HG02840 (cell line): Measurements from ENCODE around the gene HBA1.
"Not testable (repeated sequence)": the region's sequence is repeated elsewhere in the genome, so short reads cannot be mapped to it uniquely, and the experiment has no call there.

Source experiments
- ATAC-seq: cut with Tn5 transposase; IDR thresholded peaks from one replicate; pipeline ENCODE4 v1.9.1; 2021; ENCODE audit warnings: mild to moderate bottlenecking, moderate library complexity, moderate number of reproducible peaks; ENCODE audit not compliant: unreplicated experiment, low FRiP score

The HBA1 gene

DNA sequence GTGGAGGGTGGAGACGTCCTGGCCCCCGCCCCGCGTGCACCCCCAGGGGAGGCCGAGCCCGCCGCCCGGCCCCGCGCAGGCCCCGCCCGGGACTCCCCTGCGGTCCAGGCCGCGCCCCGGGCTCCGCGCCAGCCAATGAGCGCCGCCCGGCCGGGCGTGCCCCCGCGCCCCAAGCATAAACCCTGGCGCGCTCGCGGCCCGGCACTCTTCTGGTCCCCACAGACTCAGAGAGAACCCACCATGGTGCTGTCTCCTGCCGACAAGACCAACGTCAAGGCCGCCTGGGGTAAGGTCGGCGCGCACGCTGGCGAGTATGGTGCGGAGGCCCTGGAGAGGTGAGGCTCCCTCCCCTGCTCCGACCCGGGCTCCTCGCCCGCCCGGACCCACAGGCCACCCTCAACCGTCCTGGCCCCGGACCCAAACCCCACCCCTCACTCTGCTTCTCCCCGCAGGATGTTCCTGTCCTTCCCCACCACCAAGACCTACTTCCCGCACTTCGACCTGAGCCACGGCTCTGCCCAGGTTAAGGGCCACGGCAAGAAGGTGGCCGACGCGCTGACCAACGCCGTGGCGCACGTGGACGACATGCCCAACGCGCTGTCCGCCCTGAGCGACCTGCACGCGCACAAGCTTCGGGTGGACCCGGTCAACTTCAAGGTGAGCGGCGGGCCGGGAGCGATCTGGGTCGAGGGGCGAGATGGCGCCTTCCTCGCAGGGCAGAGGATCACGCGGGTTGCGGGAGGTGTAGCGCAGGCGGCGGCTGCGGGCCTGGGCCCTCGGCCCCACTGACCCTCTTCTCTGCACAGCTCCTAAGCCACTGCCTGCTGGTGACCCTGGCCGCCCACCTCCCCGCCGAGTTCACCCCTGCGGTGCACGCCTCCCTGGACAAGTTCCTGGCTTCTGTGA lies at the start of gene HBA1:
HBA1 (plus strand) TSS at position 204 of the 906 bp plus-strand sequence; CDS start at position 241, 37 bp downstream.
- not testable (repeated sequence) for ATAC-seq

DNA sequence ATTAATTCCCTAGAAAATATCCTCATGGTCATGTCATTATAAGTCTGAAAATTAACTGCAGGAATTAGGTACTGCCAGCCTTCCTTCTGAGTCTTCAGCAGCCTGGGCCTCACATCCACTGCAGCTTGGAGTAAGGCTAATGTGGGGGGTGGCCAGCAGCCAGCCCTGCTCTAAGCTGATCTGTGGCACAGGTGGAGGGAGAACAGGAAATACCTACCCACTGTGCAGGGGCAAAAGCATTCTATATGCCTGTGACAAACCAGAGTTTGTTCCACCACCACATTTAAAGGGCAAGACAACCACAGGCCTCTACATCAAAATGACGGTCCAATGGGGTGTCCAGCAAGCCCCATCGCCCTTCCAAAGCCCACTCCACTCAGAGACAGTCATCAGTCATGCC lies 47.4 kb upstream of the HBA1 start:
- no peak for ATAC-seq

DNA sequence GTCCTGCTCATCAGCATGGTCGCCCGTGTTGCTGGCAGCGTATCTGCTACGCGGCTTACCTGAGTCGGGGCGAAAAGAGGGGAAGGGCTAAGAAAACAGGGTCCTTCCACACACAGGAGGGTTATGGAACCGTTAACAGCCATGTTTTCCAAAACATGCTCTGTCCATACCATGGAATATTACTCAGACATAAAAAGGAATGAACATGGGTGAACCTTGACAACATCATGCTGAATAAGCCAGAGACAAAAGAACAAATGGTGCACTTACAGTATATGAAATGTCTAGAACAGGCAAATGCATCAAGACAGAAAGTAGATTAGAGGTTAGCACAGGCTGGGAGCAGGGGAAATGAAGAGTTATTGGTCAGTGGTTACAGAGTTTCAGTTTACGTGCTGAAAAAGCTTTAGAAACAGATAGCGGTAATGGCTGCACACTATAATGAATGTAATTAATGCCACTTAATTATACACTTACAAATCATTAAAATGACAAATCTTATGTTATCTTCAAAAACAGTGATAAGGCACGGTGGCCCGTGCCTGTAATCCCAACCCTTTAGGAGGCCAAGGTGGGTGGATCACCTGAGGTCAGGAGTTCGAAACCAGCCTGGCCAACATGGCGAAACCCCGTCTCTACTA lies 45.8 kb upstream of the HBA1 start:
- ATAC-seq, result no peak

DNA sequence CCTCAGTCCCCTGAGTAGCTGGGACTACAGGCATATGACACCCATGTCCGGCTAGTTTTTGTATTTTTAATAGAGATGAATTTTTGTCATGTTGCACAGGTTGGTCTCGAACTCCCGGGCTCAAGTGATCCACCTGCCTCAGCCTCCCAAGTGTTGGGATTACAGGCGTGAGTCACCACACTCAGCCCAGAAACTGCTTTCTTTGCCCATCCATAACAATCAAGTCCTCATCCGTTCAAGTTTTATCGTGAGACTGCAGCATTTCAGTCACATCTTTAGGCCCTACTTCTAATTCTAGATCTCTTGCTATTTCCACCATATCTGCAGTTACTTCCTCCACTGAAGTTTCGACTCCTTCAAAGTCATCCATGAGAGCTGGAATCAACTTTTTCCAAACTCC lies 44.4 kb upstream of the HBA1 start:
- ATAC-seq, result no peak

DNA sequence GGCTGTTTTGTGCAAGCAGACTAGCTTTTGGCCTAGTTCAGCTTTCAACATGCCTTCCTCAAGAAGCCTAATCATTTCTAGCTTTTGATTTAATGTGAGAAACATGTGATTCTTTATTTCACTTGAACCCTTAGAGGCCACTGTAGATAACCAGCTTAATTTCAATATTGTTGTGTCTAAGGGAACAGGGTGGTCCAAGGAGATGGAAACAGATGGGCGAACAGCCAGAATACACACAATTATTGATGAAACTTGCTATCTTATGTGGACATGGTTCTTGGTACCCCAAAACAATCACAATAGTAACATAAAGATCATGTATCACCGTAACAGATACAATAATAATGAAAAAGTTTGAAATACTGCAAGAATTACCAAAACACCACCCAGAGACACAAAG lies 42.8 kb upstream of the HBA1 start:
- ATAC-seq, result no peak

DNA sequence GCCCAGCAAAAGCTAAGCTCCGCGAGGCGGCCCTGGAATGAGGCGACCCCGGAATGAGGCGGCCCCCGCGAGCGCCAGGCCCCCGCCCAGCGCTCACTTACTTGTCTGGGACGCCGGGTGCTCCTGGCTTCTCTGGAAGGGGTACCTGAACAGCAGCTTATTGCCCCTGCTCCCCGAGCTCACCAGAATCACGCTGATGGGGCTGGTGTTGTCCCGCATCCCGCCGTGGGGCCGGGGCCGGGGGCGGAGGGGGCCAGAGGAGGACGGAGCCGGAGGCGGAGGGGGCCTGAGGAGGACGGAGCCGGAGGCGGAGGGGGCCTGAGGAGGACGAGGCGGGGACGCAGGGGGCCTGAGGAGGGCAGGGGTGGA lies 38.4 kb upstream of the HBA1 start:
- ATAC-seq, result no peak

DNA sequence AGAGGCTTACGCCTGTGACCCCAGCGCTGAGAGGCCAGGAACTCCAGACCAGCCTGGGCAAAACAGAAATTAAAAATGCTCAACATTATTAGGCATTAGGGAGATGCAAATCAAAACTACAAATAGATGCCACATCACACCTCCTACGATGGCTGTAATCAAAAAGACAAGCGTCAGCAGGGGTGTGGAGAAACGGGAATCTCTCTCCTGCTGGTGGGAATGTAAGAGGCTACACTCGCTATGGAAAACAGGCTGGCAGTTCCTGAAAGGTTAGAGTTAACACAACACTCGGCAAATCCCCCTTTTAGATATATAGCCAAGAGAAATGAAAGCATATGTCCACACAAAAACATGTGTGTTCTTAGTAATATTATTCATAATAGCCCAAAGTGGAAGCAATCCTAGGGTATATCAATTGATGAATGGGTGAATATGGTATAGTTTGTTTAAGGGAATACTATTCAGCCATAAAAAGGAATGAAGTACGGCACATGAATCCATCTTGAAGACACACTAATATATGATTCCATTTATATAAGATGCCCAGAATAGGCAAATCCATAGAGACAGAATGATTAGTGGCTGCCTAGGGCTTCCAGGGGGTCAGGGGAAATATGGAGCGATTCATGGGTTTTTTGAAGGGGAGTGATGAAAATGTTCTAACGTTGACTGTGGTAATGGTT lies 36.2 kb upstream of the HBA1 start:
- no peak for ATAC-seq

DNA sequence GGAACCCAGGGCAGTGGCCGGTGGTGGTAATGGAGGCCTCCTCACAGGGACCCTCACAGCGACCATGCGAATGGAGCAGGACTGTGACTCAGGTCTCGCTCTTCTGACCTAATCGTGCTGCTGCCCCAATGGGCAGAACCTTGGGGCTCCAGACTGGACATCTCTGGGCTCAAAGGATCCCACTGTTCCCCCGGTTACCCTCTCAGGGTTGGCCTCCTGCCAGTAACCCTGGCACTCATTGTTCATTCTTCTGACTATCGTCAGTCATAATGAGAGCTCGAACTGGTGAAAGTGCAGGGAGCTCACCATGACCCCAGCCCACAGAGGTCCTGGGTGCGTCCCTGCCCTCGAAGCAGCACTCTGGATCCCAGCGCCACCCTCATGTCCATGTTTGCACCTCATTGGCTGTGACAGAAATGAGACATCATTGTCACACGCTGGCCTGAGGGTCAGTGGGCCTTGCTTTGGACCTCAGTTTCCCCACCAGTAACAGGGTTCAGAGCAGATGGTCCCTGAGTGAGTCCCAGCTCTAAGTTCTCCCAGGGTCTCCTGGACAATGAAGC lies 34.0 kb upstream of the HBA1 start:
- ATAC-seq, result no peak

DNA sequence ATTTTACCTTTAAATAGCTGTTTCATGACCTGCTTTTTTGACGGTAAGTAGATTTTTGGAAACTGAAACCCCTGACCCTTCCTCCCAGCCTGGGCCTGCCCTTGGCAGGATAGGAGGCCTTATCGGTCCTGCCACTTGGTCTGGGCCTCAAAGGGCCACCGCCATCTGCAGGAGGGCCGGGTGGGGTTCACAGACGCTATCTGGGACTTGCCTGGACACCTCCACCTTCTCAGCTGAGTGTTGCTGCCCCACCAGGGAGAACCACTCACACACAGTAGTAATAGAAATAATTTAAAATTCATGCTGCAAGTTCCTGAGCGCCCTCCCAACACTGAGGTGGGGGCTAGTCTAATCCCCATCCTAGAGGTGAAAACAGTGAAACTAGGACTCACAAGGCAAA lies 33.4 kb upstream of the HBA1 start:
- ATAC-seq, result no peak

DNA sequence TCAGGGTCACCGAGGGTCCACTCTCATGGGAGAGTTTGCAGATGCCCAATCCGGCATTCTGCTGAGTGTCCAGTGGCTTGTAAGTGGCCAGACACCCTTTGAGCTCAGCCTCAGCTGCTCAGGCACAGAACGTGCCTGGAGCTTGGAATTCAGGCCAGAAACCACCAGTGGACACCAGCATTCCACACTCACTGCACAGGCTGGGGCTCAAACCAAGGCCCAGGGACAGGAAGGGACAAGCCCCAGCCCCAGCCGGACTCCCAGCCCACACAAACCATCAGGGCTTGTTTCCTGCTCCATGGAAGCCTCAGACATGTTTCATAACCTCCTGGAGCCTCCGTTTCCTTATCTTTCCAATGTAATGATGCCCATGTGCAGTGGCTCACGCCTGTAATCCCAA lies 33.0 kb upstream of the HBA1 start:
- ATAC-seq, result no peak

DNA sequence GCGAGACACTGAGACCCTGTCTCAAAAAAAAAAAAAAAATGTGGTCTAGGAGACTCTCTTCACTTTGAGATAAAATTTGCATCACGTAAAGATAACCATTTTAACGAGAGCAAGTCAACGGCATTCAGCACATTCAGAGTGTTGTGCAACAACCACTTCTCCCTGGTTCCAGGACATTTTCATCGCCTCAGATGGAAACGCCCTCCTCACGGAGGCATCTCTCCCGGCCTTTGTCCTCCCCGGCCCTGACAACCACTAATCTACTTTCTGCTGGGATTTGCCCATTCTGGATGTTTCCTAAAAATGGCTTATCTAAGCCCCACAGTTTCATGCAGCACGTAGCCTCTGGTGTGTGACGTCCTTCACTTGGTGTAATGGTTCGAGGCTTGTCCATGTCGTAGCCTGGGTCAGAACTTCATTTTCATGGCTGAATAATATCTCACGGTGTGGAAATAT lies 31.7 kb upstream of the HBA1 start:
- no peak for ATAC-seq

DNA sequence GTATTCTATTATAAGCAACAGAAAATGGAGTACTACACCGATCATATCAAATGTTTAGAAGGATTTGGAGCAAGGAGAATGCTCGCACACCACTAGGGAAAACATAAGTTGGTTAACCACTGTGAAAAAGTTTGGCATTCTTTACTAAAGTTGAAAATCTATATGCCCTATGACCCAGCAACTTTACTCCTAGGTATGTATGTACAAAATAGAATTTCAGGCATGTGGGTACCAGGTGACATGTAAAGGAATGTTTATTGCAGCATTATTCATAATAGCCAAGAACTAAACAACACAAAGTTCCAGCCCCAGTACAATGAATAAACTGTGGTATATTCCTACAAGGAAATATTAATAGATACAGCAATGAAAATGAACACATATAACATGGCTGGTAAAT lies 29.8 kb upstream of the HBA1 start:
- no peak for ATAC-seq

DNA sequence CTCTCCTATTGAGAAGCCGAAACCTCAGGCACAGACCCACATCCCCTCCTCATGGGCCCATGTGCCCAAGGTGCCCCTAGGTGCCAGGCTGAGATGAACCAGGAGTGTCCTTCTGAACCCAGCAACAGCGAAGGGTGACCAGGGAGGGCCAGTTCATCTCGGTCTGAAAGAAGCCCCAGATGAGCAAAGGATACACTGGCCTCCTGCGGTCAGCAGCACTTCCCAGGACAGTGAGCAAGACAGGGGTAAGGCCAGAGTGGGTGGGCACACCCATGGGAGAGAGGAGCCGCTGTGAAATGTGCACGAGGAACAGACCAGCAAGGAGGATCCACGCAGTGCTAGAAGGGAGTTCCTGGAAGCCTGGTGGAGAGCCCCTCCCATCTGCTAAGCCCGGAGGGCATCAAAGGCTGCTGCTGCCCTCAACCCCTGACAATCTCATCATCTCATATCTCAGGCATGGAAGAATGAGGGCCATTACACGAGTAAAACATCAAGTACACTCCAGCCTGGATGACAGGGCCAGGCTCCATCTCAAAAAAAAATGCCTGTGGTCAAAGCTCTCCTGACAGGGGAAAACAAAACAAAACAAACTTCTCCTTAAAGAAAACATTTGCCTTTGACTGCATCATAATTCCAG lies 27.3 kb upstream of the HBA1 start:
- no peak for ATAC-seq

DNA sequence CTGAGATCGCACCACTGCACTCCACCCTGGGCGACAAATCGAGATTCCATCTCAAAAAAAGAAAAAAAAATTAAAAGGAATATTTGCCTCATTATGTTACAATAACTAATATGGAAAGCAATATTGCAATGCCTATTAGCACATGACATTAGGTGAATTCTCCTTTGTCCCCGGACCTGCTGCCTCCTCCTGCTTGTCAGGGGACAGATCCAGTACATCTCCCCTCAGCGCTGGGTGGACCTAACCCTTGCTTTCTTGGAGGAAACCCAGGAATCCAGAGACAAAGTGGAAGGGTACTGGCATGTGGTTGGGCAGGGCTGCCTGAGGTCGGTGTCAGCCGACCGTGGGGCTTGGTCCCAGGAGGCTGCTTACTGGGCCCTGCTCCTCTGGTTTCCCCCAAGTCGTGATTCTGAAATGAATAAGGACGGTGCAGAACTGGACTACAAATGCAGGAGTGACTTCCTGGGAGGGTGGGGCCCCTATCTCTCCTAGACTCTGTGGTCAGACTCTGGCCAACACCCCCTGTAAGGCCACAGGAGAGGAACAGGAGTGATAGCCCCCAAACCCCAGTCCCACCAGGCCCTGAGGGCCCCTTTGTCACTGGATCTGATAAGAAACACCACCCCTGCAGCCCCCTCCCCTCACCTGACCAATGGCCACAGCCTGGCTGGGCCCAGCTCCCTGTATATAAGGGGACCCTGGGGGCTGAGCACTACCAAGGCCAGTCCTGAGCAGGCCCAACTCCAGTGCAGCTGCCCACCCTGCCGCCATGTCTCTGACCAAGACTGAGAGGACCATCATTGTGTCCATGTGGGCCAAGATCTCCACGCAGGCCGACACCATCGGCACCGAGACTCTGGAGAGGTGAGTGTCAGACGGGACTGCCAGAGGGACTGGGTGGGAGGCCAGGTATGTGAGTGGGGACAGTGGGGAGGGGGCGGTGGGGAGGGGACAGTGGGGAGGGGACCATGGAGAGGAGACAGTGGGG lies 24.0 kb upstream of the HBA1 start, which contains the start of gene HBZ:
HBZ (plus strand) TSS at position 504 of the 988 bp plus-strand sequence; CDS start at position 770, 266 bp downstream.
- ATAC-seq, result no peak

DNA sequence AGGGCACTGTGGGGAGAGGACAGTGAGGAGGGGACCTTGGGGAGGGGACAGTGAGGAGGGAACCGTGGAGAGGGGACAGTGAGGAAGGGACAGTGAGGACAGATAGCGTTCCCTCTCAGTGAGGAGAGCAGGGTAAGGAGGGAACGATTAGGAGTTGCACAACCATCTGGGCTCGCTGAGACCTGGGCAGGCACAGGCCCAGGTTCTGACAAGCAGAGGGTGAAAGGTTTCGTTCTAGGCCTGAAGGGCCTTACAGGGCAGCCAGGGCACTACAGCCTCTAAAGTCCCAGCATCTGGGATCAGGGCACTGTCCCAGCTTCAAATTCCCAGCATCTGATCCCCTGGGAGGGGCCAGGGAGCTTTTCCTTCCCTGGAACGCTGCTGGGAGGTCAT lies 23.4 kb upstream of the HBA1 start:
- ATAC-seq, result not testable (repeated sequence)

DNA sequence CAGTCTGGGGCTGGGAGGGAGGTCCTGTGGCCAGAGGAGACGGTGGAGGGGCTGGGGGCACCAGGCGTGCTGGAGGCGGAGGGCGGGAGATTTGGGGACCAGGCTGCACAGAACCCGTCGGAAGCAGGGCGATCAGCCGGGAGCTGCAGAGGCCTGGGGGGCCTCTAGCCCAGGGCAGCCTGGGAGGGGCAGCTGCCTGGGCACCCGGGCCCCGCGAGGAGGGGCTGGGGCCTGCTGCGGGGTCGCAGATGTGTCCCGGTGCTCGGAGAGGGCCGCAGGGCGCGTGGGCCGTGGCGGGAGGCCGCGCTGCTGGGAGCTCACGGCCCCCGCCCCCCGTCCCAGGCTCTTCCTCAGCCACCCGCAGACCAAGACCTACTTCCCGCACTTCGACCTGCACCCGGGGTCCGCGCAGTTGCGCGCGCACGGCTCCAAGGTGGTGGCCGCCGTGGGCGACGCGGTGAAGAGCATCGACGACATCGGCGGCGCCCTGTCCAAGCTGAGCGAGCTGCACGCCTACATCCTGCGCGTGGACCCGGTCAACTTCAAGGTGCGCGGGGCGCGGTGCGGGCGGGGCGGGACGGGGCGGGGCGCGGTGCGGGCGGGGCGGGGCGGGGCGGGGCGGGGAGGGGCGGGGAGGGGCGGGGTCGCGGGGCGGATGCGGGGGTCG lies 22.8 kb upstream of the HBA1 start:
- ATAC-seq, result not testable (repeated sequence)

DNA sequence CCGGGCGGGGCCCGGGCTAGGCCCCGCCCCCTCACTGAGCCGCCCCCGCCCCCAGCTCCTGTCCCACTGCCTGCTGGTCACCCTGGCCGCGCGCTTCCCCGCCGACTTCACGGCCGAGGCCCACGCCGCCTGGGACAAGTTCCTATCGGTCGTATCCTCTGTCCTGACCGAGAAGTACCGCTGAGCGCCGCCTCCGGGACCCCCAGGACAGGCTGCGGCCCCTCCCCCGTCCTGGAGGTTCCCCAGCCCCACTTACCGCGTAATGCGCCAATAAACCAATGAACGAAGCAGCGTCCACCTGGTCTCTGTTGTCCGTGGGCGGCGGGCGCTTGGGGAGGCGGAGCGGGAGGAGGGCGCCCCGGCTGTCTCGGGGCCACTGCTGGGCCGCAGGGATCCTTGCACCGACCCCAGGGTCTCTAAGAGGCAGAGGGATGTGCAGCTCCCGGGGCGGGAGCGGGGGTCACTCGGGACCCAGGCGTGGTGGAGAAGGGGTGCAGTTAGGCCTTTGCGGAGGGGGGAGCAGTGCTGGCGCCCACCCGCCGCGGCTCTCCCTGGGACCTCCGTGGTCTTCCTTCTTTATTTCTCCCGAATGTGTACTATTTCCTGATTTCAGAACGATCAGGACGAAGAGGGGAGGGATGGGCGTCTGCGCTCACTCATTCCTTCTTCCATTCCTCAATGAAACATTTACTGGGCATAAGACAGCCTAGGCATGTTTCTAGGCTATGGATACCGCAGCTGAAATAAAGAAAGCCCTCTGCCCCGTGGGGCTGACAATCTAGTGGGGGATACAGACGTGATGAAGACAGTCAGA lies 22.1 kb upstream of the HBA1 start:
- ATAC-seq, result no peak

DNA sequence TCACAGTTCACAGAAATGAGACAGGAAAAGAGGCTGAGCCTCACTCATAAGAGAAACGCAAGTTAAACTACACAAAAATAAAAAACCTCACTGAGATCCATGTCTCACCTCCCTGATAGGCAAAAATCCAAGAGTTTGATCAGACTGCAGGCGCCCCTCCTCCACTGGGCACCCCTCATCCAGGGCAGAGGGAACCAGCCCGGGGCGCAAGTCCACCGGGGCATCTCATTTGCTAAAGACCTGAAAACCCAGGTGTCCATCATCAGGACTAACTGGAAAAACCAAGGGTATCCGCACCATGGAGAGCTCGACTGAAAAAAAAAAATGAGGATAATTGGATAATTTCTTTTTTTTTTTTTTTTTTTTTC lies 21.5 kb upstream of the HBA1 start:
- ATAC-seq, result no peak
